ENCODE data around the gene LAMA5. TPM values are rescaled to one million over a fixed set of nuclear protein-coding genes. Genes with fewer than 3 reads are reported as not detected.
A peak's percentile ranks its signal among the peaks of the same experiment; 100 is the strongest.

The LAMA5 gene
- total RNA-seq, 2 experiments from 2014 or later = 0.81 to 1.5 TPM

DNA sequence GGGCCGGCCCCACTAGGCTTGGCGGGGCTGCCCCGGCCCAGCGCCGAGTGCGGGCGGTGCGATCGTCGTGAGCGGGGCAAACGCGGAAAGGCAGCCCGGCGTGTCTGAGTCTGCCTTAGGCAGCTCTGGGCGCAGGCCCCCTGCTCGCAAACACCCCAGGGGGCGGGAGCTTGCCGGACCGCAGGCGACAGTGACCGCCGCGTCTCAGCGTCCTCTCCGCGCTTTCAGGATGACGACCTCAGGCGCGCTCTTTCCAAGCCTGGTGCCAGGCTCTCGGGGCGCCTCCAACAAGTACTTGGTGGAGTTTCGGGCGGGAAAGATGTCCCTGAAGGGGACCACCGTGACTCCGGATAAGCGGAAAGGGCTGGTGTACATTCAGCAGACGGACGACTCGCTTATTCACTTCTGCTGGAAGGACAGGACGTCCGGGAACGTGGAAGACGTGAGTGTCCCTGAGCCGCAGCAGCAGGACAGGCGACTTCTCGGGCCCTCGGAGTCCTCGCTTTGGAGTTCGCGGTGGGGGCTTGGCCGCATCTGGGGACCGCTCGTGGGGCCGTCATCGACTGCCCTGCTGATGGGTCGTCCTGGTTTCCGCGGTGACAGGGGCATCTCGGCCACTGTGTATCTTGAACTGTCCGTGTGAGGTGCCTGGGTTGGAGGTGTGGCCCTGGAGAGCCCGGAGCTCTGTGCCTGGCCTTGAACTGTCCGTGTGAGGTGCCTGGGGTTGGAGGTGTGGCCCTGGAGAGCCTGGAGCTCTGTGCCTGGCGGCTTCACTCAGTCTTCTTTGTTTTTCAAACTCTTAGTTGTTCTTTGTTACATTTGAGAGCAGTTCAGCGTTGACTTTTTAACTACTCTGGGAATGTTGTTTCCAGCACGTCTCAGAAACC, 63.5 kb downstream of the LAMA5 start:
- Mint-ChIP-seq H3K4me3 (peak overlapping the region; percentile 89), H3K4me1 (ENCODE audit: low read depth) (peaks cover 24% of the 10 kb centered on the region), H3K36me3 (ENCODE audit: low read depth) (peaks cover 26% of the 10 kb centered on the region), H3K9me3 (no peaks in the 10 kb centered on the region), H3K27ac (peak overlapping the region; percentile 48), H3K27me3 (ENCODE audit: low read depth) (no peaks in the 10 kb centered on the region)
- DNase-seq = peak; percentile 24
- intact Hi-C loops (cut with micrococcal nuclease) = loop anchor here (2.0 to 5.0 kb wide), 4 partner anchors 64 to 315 kb away; partner anchors contain the start of genes LAMA5 and TAF4
- CTCF ChIA-PET = interaction anchor here (1.1 kb wide), 1 partner anchor 79 kb away, joined by 5 read pairs; no protein-coding TSS in a partner anchor

DNA sequence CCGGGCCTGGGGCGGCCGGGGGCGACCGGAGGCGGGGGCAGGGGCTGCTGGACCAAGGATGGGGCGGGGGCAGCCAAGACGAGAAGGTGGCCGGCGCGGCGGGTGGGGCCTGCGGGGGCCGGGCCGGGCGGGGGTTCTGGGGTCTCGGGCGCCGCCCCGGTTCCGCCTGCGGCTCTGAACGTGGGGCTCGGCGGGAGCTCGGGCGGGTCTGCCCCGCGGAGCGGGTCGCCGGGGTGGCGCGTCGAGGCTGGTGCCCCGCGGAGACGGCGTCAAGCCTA, 64.1 kb downstream of the LAMA5 start:
- intact Hi-C loops (cut with micrococcal nuclease) = loop anchor here (2.0 to 5.0 kb wide), 4 partner anchors 64 to 316 kb away; partner anchors contain the start of genes LAMA5 and TAF4
- CTCF ChIA-PET = interaction anchor here (1.1 kb wide), 1 partner anchor 80 kb away, joined by 11 read pairs; no protein-coding TSS in a partner anchor
- Mint-ChIP-seq H3K9me3 (no peaks in the 10 kb centered on the region), H3K27me3 (ENCODE audit: low read depth) (no peaks in the 10 kb centered on the region), H3K4me1 (ENCODE audit: low read depth) (peaks cover 24% of the 10 kb centered on the region), H3K36me3 (ENCODE audit: low read depth) (peaks cover 26% of the 10 kb centered on the region), H3K27ac (peak overlapping the region; percentile 99), H3K4me3 (peak overlapping the region; percentile 91)
- no peak for DNase-seq

DNA sequence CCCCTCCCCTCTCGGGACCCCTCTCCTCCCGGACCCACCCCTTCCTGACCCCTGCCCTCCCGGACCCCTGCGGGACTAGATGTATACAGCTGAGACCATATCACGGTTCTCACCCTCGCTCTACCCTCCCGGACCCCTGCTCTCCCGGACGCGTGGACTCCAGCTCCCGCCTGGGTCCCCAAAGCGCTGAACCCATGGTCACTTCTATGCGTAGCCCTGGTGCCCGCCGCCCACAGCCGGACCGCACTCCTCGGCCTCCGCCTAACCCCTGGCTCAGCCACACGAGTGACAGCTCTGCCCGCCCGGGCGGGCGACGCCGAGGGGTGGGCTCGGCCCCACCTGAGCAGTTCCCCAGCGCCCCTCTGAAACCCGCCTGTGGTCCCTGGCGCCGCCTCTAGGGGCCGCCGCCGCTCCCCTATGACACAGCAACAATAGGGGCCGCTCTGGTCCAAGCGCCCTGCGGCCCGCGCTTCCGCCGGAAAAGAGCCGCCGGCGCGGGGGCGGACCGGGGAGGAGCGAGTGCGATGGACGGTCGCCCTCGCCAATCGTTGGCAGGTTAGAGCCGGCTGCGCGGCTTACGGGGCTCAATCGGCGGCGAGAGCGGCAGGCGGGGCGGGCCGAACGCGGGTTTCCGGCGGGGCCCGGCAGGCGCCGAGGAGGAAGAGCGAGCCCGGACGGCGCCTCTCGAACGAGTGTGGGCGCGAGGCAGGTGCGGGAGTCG, 64.6 kb downstream of the LAMA5 start, which contains the start of gene ADRM1:
Gene ADRM1 (plus strand): TSS at position 657 of the 721 bp plus-strand sequence. CDS start 572 bp downstream, outside the sequence.
- H3K9me3 Mint-ChIP-seq = no peaks in the 10 kb centered on the region

DNA sequence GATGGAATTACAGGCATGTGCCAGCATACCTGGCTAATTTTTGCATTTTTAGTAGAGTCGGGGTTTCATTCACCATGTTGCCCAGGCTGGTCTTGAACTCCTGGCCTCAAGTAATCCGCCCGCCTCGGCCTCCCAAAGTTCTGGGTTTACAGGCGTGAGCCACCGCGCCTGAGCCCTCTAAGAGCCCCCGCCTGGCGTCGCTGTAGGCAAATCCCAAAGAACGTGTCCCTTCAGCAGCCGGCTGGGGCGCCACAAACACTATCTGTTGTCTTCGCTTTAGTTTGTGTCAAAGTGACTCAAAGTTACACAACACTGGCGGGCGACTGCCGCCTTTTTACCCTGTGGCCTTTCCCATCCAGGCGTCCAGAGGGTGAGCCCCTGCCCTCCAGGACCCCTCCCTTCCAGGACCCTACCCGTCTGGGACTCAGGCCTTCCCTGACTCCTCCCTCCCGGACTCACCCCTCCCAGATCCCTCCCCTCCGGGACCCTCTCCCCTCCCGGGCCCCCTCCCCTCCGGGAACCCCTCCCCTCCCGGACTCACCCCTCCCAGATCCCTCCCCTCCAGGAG, 65.3 kb downstream of the LAMA5 start:
- CTCF ChIA-PET = interaction anchor here (0.7 to 1.1 kb wide), 3 partner anchors 81 to 212 kb away, joined by 3 to 11 read pairs (median 3); no protein-coding TSS in a partner anchor

More for the DNA sequence above, 64.6 kb downstream of the LAMA5 start, which contains the start of gene ADRM1:
- CTCF ChIA-PET = interaction anchor here (0.7 to 1.1 kb wide), 3 partner anchors 80 to 213 kb away, joined by 3 to 11 read pairs (median 3); no protein-coding TSS in a partner anchor
- peak; percentile 96 for DNase-seq
- Mint-ChIP-seq H3K27ac (peak within 1 kb of the TSS; percentile 99), H3K27me3 (ENCODE audit: low read depth) (no peaks in the 10 kb centered on the region), H3K4me3 (peak within 1 kb of the TSS; percentile 91), H3K4me1 (ENCODE audit: low read depth) (peaks cover 24% of the 10 kb centered on the region), H3K36me3 (ENCODE audit: low read depth) (peaks cover 23% of the 10 kb centered on the region)
- intact Hi-C loops (cut with micrococcal nuclease) = loop anchor here (1.0 to 5.0 kb wide), 14 partner anchors 64 to 492 kb away; partner anchors contain the start of genes CABLES2, LAMA5, LSM14B and OSBPL2

DNA sequence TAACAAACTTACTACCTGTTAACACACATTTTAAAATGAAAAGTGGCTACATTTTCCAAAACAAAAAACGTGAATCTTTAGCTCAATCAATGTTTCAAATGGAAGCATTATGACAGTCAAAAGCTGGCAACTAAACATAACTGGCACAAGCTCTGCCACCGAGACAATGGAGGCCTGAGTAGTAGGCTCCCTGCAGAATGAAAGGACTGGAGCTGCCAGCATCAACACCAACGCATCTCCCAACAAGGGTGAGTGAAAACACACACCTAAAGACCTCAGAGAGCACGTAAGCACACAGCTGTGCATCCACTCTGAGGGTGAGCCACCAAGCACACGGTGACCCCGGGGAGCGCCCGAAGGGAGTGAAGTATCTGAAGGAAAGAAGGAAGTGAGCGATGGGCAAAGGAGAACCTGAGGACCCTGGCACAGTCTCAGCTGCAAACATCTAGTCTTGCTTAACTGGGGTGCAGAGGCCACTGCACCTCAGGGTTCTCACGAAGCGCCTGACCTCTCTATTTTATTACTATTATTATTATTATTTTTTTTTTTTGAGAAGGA, 65.9 kb downstream of the LAMA5 start:
- CTCF ChIA-PET = interaction anchor here (0.6 to 3.1 kb wide), 7 partner anchors 18 to 108 kb away, joined by 3 to 15 read pairs (median 4); no protein-coding TSS in a partner anchor
- peak overlapping the region; percentile 40 for H3K4me3 Mint-ChIP-seq
- H3K27ac Mint-ChIP-seq = no peak overlapping the region
- H3K36me3 Mint-ChIP-seq (ENCODE audit: low read depth) = peaks cover 20% of the 10 kb centered on the region
- peaks cover 24% of the 10 kb centered on the region for H3K4me1 Mint-ChIP-seq (ENCODE audit: low read depth)
- no peak for DNase-seq
- H3K27me3 Mint-ChIP-seq (ENCODE audit: low read depth) = no peaks in the 10 kb centered on the region
- intact Hi-C loops (cut with micrococcal nuclease) = loop anchor here (5.0 kb wide), 2 partner anchors 66 to 234 kb away; partner anchors contain the start of genes LAMA5 and TAF4
- no peaks in the 10 kb centered on the region for H3K9me3 Mint-ChIP-seq

More for the DNA sequence above, 65.3 kb downstream of the LAMA5 start:
- DNase-seq = peak; percentile 97
- intact Hi-C loops (cut with micrococcal nuclease) = loop anchor here (1.0 to 5.0 kb wide), 14 partner anchors 64 to 492 kb away; partner anchors contain the start of genes CABLES2, LAMA5, LSM14B and OSBPL2
- no peaks in the 10 kb centered on the region for H3K9me3 Mint-ChIP-seq
- peaks cover 23% of the 10 kb centered on the region for H3K36me3 Mint-ChIP-seq (ENCODE audit: low read depth)
- peak overlapping the region; percentile 99 for H3K27ac Mint-ChIP-seq
- peaks cover 24% of the 10 kb centered on the region for H3K4me1 Mint-ChIP-seq (ENCODE audit: low read depth)
- H3K4me3 Mint-ChIP-seq = peak overlapping the region; percentile 91
- H3K27me3 Mint-ChIP-seq (ENCODE audit: low read depth) = no peaks in the 10 kb centered on the region

DNA sequence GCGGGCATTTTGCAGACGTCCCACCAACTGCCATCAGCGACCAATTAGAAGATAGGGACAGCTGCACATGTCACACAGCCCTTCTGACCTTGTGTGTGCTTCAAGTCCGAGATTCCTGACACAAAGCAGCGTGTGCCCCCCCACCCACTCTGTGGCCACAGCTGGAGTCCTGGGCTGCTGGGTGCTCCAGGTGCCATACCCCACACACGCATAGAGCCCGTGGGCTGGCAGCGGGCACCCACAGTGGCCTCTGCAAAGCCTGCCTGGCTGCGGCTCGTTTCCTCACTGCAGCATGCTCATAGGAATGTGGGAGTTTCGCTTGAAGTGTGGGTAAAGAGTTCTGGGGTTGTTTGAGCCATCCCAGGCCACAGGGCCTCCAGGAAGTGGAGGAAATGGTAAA, 66.8 kb downstream of the LAMA5 start:
- DNase-seq = no peak
- H3K4me3 Mint-ChIP-seq = no peak overlapping the region
- H3K9me3 Mint-ChIP-seq = no peaks in the 10 kb centered on the region
- no peak overlapping the region for H3K27ac Mint-ChIP-seq
- intact Hi-C loops (cut with micrococcal nuclease) = loop anchor here (5.0 kb wide), 2 partner anchors 67 to 233 kb away; partner anchors contain the start of genes LAMA5 and TAF4
- H3K27me3 Mint-ChIP-seq (ENCODE audit: low read depth) = no peaks in the 10 kb centered on the region
- peaks cover 20% of the 10 kb centered on the region for H3K4me1 Mint-ChIP-seq (ENCODE audit: low read depth)
- CTCF ChIA-PET = interaction anchor here (0.9 to 3.1 kb wide), 4 partner anchors 17 to 86 kb away, joined by 3 to 15 read pairs (median 4); no protein-coding TSS in a partner anchor
- H3K36me3 Mint-ChIP-seq (ENCODE audit: low read depth) = peaks cover 14% of the 10 kb centered on the region

DNA sequence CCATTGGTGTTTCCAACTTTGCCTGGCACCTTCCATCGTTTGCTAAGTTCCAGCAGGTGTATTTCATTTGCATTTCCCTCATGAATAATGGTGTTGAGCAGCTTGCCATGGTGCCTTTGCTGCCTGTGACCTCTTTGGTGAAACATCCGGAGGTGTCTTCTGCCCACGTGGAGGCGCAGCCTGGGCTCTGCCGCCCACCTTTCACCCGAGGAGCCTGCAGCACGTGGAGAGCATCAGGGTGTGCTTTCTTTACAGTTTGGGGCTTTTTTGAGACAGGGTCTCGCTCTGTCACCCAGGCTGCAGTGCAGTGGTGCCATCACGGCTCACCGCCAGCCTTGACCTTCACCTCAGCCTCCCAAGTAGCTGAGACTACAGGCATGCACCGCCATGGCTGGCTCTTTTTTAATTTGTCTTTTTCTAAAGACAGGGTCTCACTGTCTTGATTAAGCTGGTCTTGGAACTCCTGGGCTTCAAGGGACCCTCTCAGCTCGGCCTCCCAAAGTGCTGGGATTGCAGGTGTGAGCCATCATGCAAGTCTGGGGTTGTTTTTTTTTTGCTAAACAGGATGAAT, 67.4 kb downstream of the LAMA5 start:
- no peak overlapping the region for H3K27ac Mint-ChIP-seq
- no peak for DNase-seq
- no peaks in the 10 kb centered on the region for H3K27me3 Mint-ChIP-seq (ENCODE audit: low read depth)
- H3K9me3 Mint-ChIP-seq = no peaks in the 10 kb centered on the region
- CTCF ChIA-PET = interaction anchor here (0.8 to 3.1 kb wide), 3 partner anchors 25 to 83 kb away, joined by 3 to 15 read pairs (median 4); no protein-coding TSS in a partner anchor
- no peak overlapping the region for H3K4me3 Mint-ChIP-seq
- H3K4me1 Mint-ChIP-seq (ENCODE audit: low read depth) = peaks cover 14% of the 10 kb centered on the region
- peaks cover 13% of the 10 kb centered on the region for H3K36me3 Mint-ChIP-seq (ENCODE audit: low read depth)
- intact Hi-C loops (cut with micrococcal nuclease) = loop anchor here (5.0 kb wide), 2 partner anchors 68 to 232 kb away; partner anchors contain the start of genes LAMA5 and TAF4

DNA sequence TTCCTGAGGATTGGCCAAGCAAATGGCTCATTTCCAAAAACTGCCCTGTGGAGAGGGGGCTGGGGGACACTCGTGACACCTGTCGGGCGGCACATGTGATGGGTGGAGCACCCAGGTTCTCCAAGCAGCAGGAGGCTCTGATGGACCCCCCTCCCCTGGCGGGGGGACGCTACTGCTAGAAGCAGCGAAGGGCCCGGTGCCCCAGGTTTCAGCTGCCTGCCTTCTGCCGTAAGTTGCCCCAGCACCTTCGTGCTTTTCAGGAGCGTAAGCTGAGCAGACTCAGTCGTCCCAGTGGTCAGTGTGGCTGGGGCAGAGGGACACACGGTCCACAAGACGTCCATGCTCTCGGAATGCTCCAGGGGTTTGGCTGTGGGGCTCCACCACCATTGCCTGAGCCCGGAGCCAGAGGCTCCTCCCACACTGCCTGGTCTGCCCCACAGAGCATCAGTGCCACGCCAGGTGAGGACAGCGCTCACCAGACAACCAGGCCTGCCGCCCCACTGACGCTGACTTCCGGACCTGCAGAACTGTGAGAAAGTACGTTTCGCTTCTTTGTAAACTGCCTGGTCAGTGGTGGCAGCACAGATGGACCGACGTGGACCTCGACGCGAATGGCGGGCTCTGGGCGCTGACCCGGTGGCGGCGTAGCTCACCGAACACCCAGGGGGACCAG, 68.4 kb downstream of the LAMA5 start:
- Mint-ChIP-seq H3K36me3 (ENCODE audit: low read depth) (peaks cover 11% of the 10 kb centered on the region), H3K9me3 (no peaks in the 10 kb centered on the region), H3K4me3 (no peak overlapping the region), H3K27me3 (ENCODE audit: low read depth) (no peaks in the 10 kb centered on the region), H3K4me1 (ENCODE audit: low read depth) (peaks cover 5% of the 10 kb centered on the region), H3K27ac (no peak overlapping the region)
- DNase-seq = no peak
- intact Hi-C loops (cut with micrococcal nuclease) = no loop called here
- CTCF ChIA-PET = interaction anchor here (0.8 to 3.1 kb wide), 2 partner anchors 24 to 84 kb away, joined by 4 to 15 read pairs; no protein-coding TSS in a partner anchor

DNA sequence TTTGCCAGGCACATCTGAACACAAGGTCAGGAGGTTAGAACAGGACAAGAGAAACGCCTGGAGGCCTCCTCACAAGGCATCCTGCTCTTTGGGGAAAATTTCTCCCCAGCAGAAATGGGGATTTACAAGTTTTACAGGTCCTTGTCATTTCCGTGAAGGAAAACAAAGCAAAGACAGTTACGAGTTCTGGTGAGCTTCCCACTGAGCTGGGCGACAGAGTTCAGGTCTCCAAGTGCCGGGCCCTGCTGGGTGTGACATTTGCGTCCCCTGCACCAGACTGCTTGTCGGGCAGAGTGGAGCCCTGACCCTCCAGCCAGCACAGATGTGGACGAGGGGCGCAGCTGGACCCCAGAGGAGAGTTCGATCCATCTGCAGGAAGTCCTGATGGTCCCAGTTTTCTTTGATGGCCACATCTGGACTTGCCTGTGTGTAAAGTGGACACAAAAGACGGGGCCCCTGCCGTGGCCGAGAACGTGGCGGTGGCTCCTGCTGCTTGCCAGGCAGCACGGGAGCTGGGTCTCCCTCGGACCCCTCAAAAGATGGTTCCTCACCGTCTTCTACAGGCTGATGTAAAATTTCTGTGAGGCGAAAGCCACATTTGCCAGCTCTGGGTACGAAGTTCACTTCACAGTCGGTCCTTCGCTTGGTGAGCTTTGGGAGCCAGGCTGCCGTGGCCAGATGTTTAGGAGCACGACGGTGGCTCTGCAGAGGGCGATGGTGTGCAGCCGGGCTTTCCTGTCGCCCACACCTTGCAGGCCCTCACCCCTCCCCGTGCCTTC, 69.5 kb downstream of the LAMA5 start:
- Mint-ChIP-seq H3K4me1 (ENCODE audit: low read depth) (peaks cover 5% of the 10 kb centered on the region), H3K4me3 (no peak overlapping the region)
- intact Hi-C loops (cut with micrococcal nuclease) = no loop called here

DNA sequence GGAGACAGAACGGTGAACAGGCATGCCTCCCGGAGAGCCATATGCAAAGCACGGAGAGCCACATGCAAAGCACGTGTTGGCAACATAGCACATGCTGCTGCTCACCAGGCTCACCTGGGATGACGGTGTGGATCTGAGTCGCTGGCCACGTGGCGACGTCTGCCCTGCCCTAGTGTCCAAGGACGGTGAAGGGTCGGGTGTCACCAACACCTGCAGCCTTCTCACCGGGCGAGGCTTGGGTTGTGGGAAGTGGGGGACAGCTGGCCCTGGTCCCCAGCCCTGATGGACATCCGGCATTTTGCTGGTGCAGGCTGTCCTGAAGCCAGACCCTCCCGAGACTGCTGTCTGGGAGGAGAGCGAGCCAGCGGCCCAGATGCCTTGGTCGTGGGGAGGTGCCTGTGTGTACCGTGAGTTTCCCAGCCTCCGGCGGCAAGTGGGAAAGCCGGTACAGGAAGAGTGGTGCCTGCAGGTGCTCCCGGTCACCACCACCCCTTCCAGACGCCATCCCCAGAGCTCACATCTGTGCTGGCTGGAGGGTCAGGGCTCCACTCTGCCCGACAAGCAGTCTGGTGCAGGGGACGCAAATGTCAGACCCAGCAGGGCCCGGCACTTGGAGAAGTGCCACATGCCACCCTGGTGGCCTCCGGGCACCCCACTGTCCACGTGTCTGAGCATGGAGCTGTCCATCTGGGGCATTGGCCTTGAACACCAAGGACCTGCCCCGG, 70.2 kb downstream of the LAMA5 start:
- intact Hi-C loops (cut with micrococcal nuclease) = no loop called here
- H3K36me3 Mint-ChIP-seq (ENCODE audit: low read depth) = peaks cover 10% of the 10 kb centered on the region
- H3K27me3 Mint-ChIP-seq (ENCODE audit: low read depth) = no peaks in the 10 kb centered on the region
- no peaks in the 10 kb centered on the region for H3K9me3 Mint-ChIP-seq
- CTCF ChIA-PET = no interaction called here
- no peak for DNase-seq
- no peak overlapping the region for H3K27ac Mint-ChIP-seq
- peaks cover 5% of the 10 kb centered on the region for H3K4me1 Mint-ChIP-seq (ENCODE audit: low read depth)
- H3K4me3 Mint-ChIP-seq = no peak overlapping the region

More for the DNA sequence above, 69.5 kb downstream of the LAMA5 start:
- peaks cover 8% of the 10 kb centered on the region for H3K36me3 Mint-ChIP-seq (ENCODE audit: low read depth)
- no peaks in the 10 kb centered on the region for H3K27me3 Mint-ChIP-seq (ENCODE audit: low read depth)
- no peak for DNase-seq
- H3K9me3 Mint-ChIP-seq = no peaks in the 10 kb centered on the region
- CTCF ChIA-PET = no interaction called here
- H3K27ac Mint-ChIP-seq = no peak overlapping the region
